OCI-LY7 (cell line): ENCODE data around the gene SPINDOC. TPM values are rescaled to one million over a fixed set of nuclear protein-coding genes. Genes with fewer than 3 reads are reported as not detected.
A peak's percentile ranks its signal among the peaks of the same experiment; 100 is the strongest.

Experiments used
- BruUV-seq: library from RNA; stranded (reverse); fragments of 400-500 nt; replicated peaks from 2 replicates; lab custom pipeline; 2021; lab: Mats Ljungman, UMichigan
- CTCF ChIA-PET: fragments of 300-600 bp; sonication (Branson Sonifier 250); formaldehyde crosslinking; loops from one replicate; lab custom pipeline; 2022; ENCODE audit warnings: antibody characterized with exemption; ENCODE audit not compliant: unreplicated experiment; lab: Charles Lee
- POLR2A ChIA-PET: fragments of 300-600 bp; sonication (Branson Sonifier 250); formaldehyde crosslinking; loops from one replicate; lab custom pipeline; 2022; ENCODE audit warnings: antibody characterized with exemption; lab: Charles Lee
- DNase-seq: peaks from one replicate; pipeline ENCODE4 v3.0.0-alpha.2; 2015; ENCODE audit warnings: low spot score
- H2AFZ ChIP-seq: fragments of 200-600 bp; sonication (generic), shearing (Covaris generic); 2 replicates; pipeline ENCODE4 v1.6.1; 2014; ENCODE audit warnings: mild to moderate bottlenecking, antibody characterized with exemption, low read length, moderate library complexity
- H3K27ac ChIP-seq: fragments of 200-600 bp; sonication (generic); 2 replicates; pipeline ENCODE4 v1.5.1; 2014; ENCODE audit warnings: mixed run types, low read depth, mild to moderate bottlenecking, moderate library complexity, low read length, inconsistent platforms; ENCODE audit not compliant: poor library complexity, severe bottlenecking
- H3K36me3 ChIP-seq: fragments of 200-600 bp; sonication (generic); 2 replicates; pipeline ENCODE4 v1.6.1; 2014; ENCODE audit warnings: mild to moderate bottlenecking, antibody characterized with exemption, low read length, moderate library complexity, mixed read lengths; ENCODE audit not compliant: insufficient read depth
- H3K4me1 ChIP-seq: fragments of 200-600 bp; sonication (generic); 2 replicates; pipeline ENCODE4 v1.5.1; 2014; ENCODE audit warnings: mild to moderate bottlenecking, low read length; ENCODE audit not compliant: insufficient read depth, poor library complexity, severe bottlenecking
- H3K4me2 ChIP-seq: fragments of 200-600 bp; sonication (generic); 2 replicates; pipeline ENCODE4 v1.6.1; 2014; ENCODE audit warnings: mild to moderate bottlenecking, low read length
- H3K4me3 ChIP-seq: fragments of 200-600 bp; sonication (generic); 2 replicates; pipeline ENCODE4 v1.5.1; 2014; ENCODE audit warnings: mild to moderate bottlenecking, low read depth, low read length; ENCODE audit not compliant: poor library complexity, severe bottlenecking
- H3K79me2 ChIP-seq: fragments of 200-600 bp; sonication (generic); 2 replicates; pipeline ENCODE4 v1.6.1; 2016; ENCODE audit warnings: low read depth, mild to moderate bottlenecking, low read length, moderate library complexity, mixed read lengths; ENCODE audit not compliant: insufficient read depth
- H3K9me2 ChIP-seq: fragments of 200-600 bp; sonication (generic); 2 replicates; pipeline ENCODE4 v1.6.1; 2016; ENCODE audit warnings: mild to moderate bottlenecking, low read length, mixed read lengths; ENCODE audit not compliant: insufficient read depth
- H3K9me3 ChIP-seq: fragments of 200-600 bp; sonication (generic); 2 replicates; pipeline ENCODE4 v1.6.1; 2014; ENCODE audit warnings: mild to moderate bottlenecking, mixed run types, low read length, mixed read lengths
- H4K20me1 ChIP-seq: fragments of 200-600 bp; sonication (generic); 2 replicates; pipeline ENCODE4 v1.6.1; 2014; ENCODE audit warnings: mild to moderate bottlenecking, antibody characterized with exemption, low read length, moderate library complexity, mixed read lengths; ENCODE audit not compliant: insufficient read depth
- CTCF ChIP-seq: fragments of 200-600 bp; sonication (generic); conservative IDR thresholded peaks from 2 replicates; pipeline ENCODE4 v1.5.1; 2014; ENCODE audit warnings: mild to moderate bottlenecking, antibody characterized with exemption, low read length, moderate library complexity, mixed read lengths
- EZH2phosphoT487 ChIP-seq: fragments of 200-600 bp; sonication (generic); IDR thresholded peaks from 2 replicates; pipeline ENCODE4 v1.6.1; 2018; ENCODE audit warnings: low read depth, borderline replicate concordance, mild to moderate bottlenecking, mixed run types, antibody characterized with exemption, low read length, moderate library complexity, mixed read lengths
- intact Hi-C: fragments of 100-400 bp; cut with micrococcal nuclease; formaldehyde crosslinking; loops from one replicate; pipeline ENCODE4 v1.10.0; 2022; ENCODE audit not compliant: unreplicated experiment
- total RNA-seq, 2 experiments: library from RNA; depleted of rRNA in 1 of 2; stranded (reverse); fragments of >200 nt in 1 of 2; shearing (Covaris generic) in 1 of 2; gene quantifications; 2 replicates each; pipeline ENCODE4 v1.2.3, GENCODE V29; 2014 to 2022

SPINDOC gene
- total RNA-seq, 2 experiments from 2014 or later = 57.9 to 81.8 TPM

- no peaks in the 10 kb centered on the region for H3K79me2 ChIP-seq
- ChIA-PET POLR2A (interaction anchor here (1.7 kb wide), 1 partner anchor 19 kb away, joined by 3 read pairs; no protein-coding TSS in a partner anchor), CTCF (interaction anchor here (0.6 kb wide), 1 partner anchor 12 kb away, joined by 3 read pairs; no protein-coding TSS in a partner anchor)
- no peak overlapping the region for H3K4me3 ChIP-seq
- H3K27ac ChIP-seq = no peak overlapping the region
- H3K36me3 ChIP-seq = peaks cover 4% of the 10 kb centered on the region; the same call in 1 of the 2 replicates
- H3K9me2 ChIP-seq = no peaks in the 10 kb centered on the region
- TF ChIP-seq EZH2phosphoT487 (no peak), CTCF (no peak)
- peak overlapping the region; percentile 26; the same call in 1 of the 2 replicates for H3K4me2 ChIP-seq
- peaks cover 20% of the 10 kb centered on the region for H3K4me1 ChIP-seq
- no peaks in the 10 kb centered on the region for H3K9me3 ChIP-seq
- intact Hi-C loops = no loop called here
- DNase-seq = no peak
- H2AFZ ChIP-seq = no peak overlapping the region
- no peaks in the 10 kb centered on the region for H4K20me1 ChIP-seq
- no TSS peak for BruUV-seq
Observed at GRCh38 chr11:63833048-63833447, 19.8 kb downstream of the SPINDOC start.

- POLR2A ChIA-PET = no interaction called here
- Histone ChIP-seq H3K79me2 (peaks cover 4% of the 10 kb centered on the region), H4K20me1 (peaks cover 3% of the 10 kb centered on the region; the same call in 1 of the 2 replicates), H3K27ac (no peak overlapping the region), H3K9me2 (no peaks in the 10 kb centered on the region), H2AFZ (no peak overlapping the region), H3K4me3 (no peak overlapping the region), H3K36me3 (no peaks in the 10 kb centered on the region), H3K4me1 (peaks cover 23% of the 10 kb centered on the region), H3K4me2 (no peak overlapping the region), H3K9me3 (no peaks in the 10 kb centered on the region)
- DNase-seq = no peak
- CTCF ChIA-PET = interaction anchor here (0.7 kb wide), 1 partner anchor 19 kb away, joined by 4 read pairs; no protein-coding TSS in a partner anchor
- intact Hi-C loops = loop anchor here (5.0 kb wide), 1 partner anchor 67 kb away; the partner anchor contains the start of gene ZFTA
- no peak for TF ChIP-seq CTCF
- no peak for TF ChIP-seq EZH2phosphoT487
- no TSS peak for BruUV-seq
Observed at GRCh38 chr11:63834535-63835157, 21.4 kb downstream of the SPINDOC start.

- ChIA-PET CTCF (interaction anchor here (0.7 kb wide), 1 partner anchor 20 kb away, joined by 4 read pairs; no protein-coding TSS in a partner anchor), POLR2A (no interaction called here)
- no peaks in the 10 kb centered on the region for H3K36me3 ChIP-seq
- H3K27ac ChIP-seq = no peak overlapping the region
- no peak overlapping the region for H2AFZ ChIP-seq
- no TSS peak for BruUV-seq
- peaks cover 9% of the 10 kb centered on the region for H3K79me2 ChIP-seq
- no peaks in the 10 kb centered on the region for H3K9me3 ChIP-seq
- H4K20me1 ChIP-seq = peaks cover 8% of the 10 kb centered on the region; the same call in 1 of the 2 replicates
- intact Hi-C loops = loop anchor here (5.0 kb wide), 1 partner anchor 68 kb away; the partner anchor contains the start of gene ZFTA
- H3K4me2 ChIP-seq = no peak overlapping the region
- H3K4me1 ChIP-seq = peaks cover 23% of the 10 kb centered on the region
- DNase-seq = no peak
- TF ChIP-seq EZH2phosphoT487 (no peak), CTCF (no peak)
- H3K4me3 ChIP-seq = no peak overlapping the region
- no peaks in the 10 kb centered on the region for H3K9me2 ChIP-seq
Observed at GRCh38 chr11:63835158-63835545, 21.9 kb downstream of the SPINDOC start.
